Lower lobe of right lung (tissue), 2 donors: ENCODE measurements around the gene CREG2. TPM values are rescaled to one million over a fixed set of nuclear protein-coding genes. Genes with fewer than 3 reads are reported as not detected.

ENCODE experiments used
- ATAC-seq, 2 donors: fragments of 200-7000 bp; cut with Tn5 transposase; one replicate each; pipeline ENCODE4 v1.9.1; 2020 to 2022; ENCODE audit warnings: mild to moderate bottlenecking in 2 of 2, moderate library complexity in 2 of 2
- DNase-seq: peaks from one replicate; pipeline ENCODE4 v3.0.0-alpha.2; 2020
- H3K27ac ChIP-seq: fragments of 200-600 bp; one replicate; pipeline ENCODE4 v1.8.0; 2022
- H3K27me3 ChIP-seq: fragments of 200-600 bp; one replicate; pipeline ENCODE4 v1.8.0; 2022; ENCODE audit warnings: low read depth
- H3K36me3 ChIP-seq: fragments of 200-600 bp; one replicate; pipeline ENCODE4 v1.8.0; 2022; ENCODE audit warnings: mild to moderate bottlenecking
- H3K4me1 ChIP-seq: fragments of 200-600 bp; one replicate; pipeline ENCODE4 v1.8.0; 2022
- H3K4me3 ChIP-seq: fragments of 200-600 bp; one replicate; pipeline ENCODE4 v1.8.0; 2022; ENCODE audit warnings: mild to moderate bottlenecking
- H3K9me3 ChIP-seq: fragments of 200-600 bp; one replicate; pipeline ENCODE4 v1.8.0; 2022
- CTCF ChIP-seq: fragments of 200-600 bp; IDR thresholded peaks from one replicate; pipeline ENCODE4 v1.8.0; 2022; ENCODE audit warnings: antibody characterized with exemption, mild to moderate bottlenecking
- intact Hi-C: fragments of 100-400 bp; cut with DNase I; formaldehyde crosslinking; loops from one replicate; pipeline ENCODE4 v1.11.0; 2022
- total RNA-seq: library from RNA; stranded (reverse); fragmentation: NEBNext Ultra II Directional; extraction: Animal tissue kit (Norgen Biotek cat#: 25700); gene quantifications from one replicate; pipeline ENCODE4 v1.2.1, GENCODE V29; 2021
- donor health status: DM: no; HTN: yes; CAD: no; lungs with severe emphysema.

Gene CREG2
- total RNA-seq, 1 donor from 2014 or later = not detected

GRCh38 chr2:101401906-101402305 lies 14.6 kb upstream of the CREG2 start:
- TF ChIP-seq CTCF = no peak
- no peak overlapping the region for H3K27ac ChIP-seq
- H3K27me3 ChIP-seq = no peaks in the 10 kb centered on the region
- intact Hi-C loops = no loop called here
- no peaks in the 10 kb centered on the region for H3K9me3 ChIP-seq
- H3K4me3 ChIP-seq = no peak overlapping the region
- DNase-seq = no peak
- ATAC-seq = no peak
- no peaks in the 10 kb centered on the region for H3K36me3 ChIP-seq
- H3K4me1 ChIP-seq = no peaks in the 10 kb centered on the region

- H3K27me3 ChIP-seq = no peaks in the 10 kb centered on the region
- no peak overlapping the region for H3K4me3 ChIP-seq
- DNase-seq (no peak), ATAC-seq (no peak)
- H3K27ac ChIP-seq = no peak overlapping the region
- no peaks in the 10 kb centered on the region for H3K4me1 ChIP-seq
- no peaks in the 10 kb centered on the region for H3K36me3 ChIP-seq
- intact Hi-C loops = no loop called here
- no peaks in the 10 kb centered on the region for H3K9me3 ChIP-seq
- no peak for TF ChIP-seq CTCF
Measured at GRCh38 chr2:101401326-101401665, 14.0 kb upstream of the CREG2 start.

- Histone ChIP-seq H3K9me3 (no peaks in the 10 kb centered on the region), H3K4me1 (no peaks in the 10 kb centered on the region), H3K4me3 (no peak overlapping the region), H3K27me3 (no peaks in the 10 kb centered on the region), H3K36me3 (no peaks in the 10 kb centered on the region), H3K27ac (no peak overlapping the region)
- intact Hi-C loops = no loop called here
- no peak for TF ChIP-seq CTCF
- DNase-seq (no peak), ATAC-seq (no peak)
Measured at GRCh38 chr2:101400506-101401325, 13.4 kb upstream of the CREG2 start.

- Histone ChIP-seq H3K27me3 (no peaks in the 10 kb centered on the region), H3K27ac (no peak overlapping the region), H3K4me1 (no peaks in the 10 kb centered on the region), H3K36me3 (no peaks in the 10 kb centered on the region), H3K4me3 (no peak overlapping the region), H3K9me3 (no peaks in the 10 kb centered on the region)
- DNase-seq = no peak
- ATAC-seq = peak; percentile 51 to 63
- intact Hi-C loops = no loop called here
- TF ChIP-seq CTCF = no peak
Measured at GRCh38 chr2:101400048-101400447, 12.7 kb upstream of the CREG2 start.

DNA sequence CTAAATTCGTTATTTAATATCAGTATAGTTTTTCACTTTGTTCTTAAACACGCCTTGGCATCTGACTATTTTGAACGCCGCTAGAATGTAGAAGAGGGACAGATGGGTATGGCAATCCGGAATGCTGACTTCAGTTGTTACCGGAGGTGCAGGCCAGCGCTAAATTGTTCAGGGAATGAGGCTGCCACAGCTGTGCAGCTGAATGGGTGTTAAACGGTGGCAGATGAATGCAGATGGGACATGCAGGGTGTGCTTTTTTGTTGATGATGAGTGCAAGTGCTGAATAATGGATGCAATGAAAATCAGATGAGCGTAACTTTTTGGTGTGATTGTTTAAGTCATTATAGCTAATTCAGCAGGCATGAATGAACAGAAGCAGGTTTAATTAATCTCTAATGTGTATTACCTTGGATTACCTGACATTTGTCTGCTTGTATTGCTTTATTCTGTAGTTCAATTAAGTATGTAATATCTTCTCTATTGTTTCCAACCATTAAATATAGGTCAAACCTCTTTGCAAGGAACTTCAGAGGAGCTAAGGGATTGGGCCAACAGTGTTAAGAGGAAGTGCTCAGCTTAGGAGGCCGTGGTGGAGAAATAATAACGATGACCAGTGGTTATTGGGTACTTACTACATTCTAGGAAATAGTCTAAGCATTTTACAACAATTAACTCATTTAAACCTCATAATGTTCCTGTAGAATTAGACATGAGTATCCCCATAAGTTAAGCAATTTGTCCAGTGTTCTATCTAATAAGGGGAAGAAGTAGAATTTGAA lies 11.9 kb upstream of the CREG2 start:
- Histone ChIP-seq H3K4me3 (no peak overlapping the region), H3K27me3 (no peaks in the 10 kb centered on the region), H3K9me3 (no peaks in the 10 kb centered on the region), H3K4me1 (no peaks in the 10 kb centered on the region), H3K27ac (no peak overlapping the region), H3K36me3 (no peaks in the 10 kb centered on the region)
- no peak for DNase-seq
- intact Hi-C loops = no loop called here
- ATAC-seq = peak; percentile 63 to 68
- no peak for TF ChIP-seq CTCF
